ENCODE measurements around the gene CRHR1.

CRHR1 gene

GRCh38 chr17:45870342-45870974, 86.3 kb downstream of the CRHR1 start:
- Histone ChIP-seq H2BK12ac (ENCODE audit: low read length) (no peak overlapping the region), H3K4me3 (ENCODE audit: low read depth, low read length) (no peak overlapping the region), H3K18ac (ENCODE audit: low read length) (no peak overlapping the region), H3K4ac (ENCODE audit: low read depth, low read length) (no peak overlapping the region), H3K4me2 (ENCODE audit: low read length) (no peak overlapping the region), H3K27me3 (ENCODE audit: insufficient read depth, low read length) (no peaks in the 10 kb centered on the region), H4K12ac (ENCODE audit: low read depth, low read length) (no peak overlapping the region), H2BK5ac (ENCODE audit: low read depth, low read length, poor library complexity) (no peak overlapping the region), H3K4me1 (ENCODE audit: control insufficient read depth in 1 of 2, insufficient read depth in 2 of 2, low read length in 2 of 2) (peaks cover 3 to 4% of the 10 kb centered on the region in 2 experiments), H4K8ac (ENCODE audit: low read depth, low read length) (no peak overlapping the region), H3K79me1 (ENCODE audit: low read length) (no peaks in the 10 kb centered on the region), H3K9ac (ENCODE audit: low read length) (no peak overlapping the region), H3K36me3 (ENCODE audit: control insufficient read depth in 1 of 2, insufficient read depth in 2 of 2, low read length in 2 of 2) (no peaks in the 10 kb centered on the region), H2AK5ac (ENCODE audit: low read length) (no peak overlapping the region), H2BK120ac (ENCODE audit: insufficient read depth, low read length, poor library complexity) (no peak overlapping the region), H3K23ac (ENCODE audit: low read length) (no peak overlapping the region), H3K9me3 (ENCODE audit: insufficient read depth, low read depth, low read length) (no peaks in the 10 kb centered on the region), H3K27ac (ENCODE audit: low read depth, low read length) (no peak overlapping the region), H4K91ac (ENCODE audit: low read depth, low read length) (no peak overlapping the region), H2AFZ (ENCODE audit: insufficient read depth, low read length, poor library complexity) (no peak overlapping the region), H3K79me2 (ENCODE audit: control insufficient read depth, insufficient read depth, low read length, poor library complexity) (no peaks in the 10 kb centered on the region), H3K14ac (ENCODE audit: low read length) (no peak overlapping the region)
- no CpG with 5 or more reads among the region's 4 CpGs for WGBS (ENCODE audit: extremely low coverage, insufficient coverage, insufficient read length)
- DNase-seq, result no peak

GRCh38 chr17:45871718-45872117, 87.6 kb downstream of the CRHR1 start:
- Histone ChIP-seq H3K18ac (ENCODE audit: low read length) (no peak overlapping the region), H3K4me1 (ENCODE audit: control insufficient read depth in 1 of 2, insufficient read depth in 2 of 2, low read length in 2 of 2) (peaks cover 3 to 4% of the 10 kb centered on the region in 2 experiments), H3K79me1 (ENCODE audit: low read length) (no peaks in the 10 kb centered on the region), H3K27me3 (ENCODE audit: insufficient read depth, low read length) (no peaks in the 10 kb centered on the region), H3K9ac (ENCODE audit: low read length) (no peak overlapping the region), H2BK5ac (ENCODE audit: low read depth, low read length, poor library complexity) (no peak overlapping the region), H3K23ac (ENCODE audit: low read length) (no peak overlapping the region), H4K91ac (ENCODE audit: low read depth, low read length) (no peak overlapping the region), H3K14ac (ENCODE audit: low read length) (no peak overlapping the region), H2BK120ac (ENCODE audit: insufficient read depth, low read length, poor library complexity) (no peak overlapping the region), H2BK12ac (ENCODE audit: low read length) (no peak overlapping the region), H3K9me3 (ENCODE audit: insufficient read depth, low read depth, low read length) (no peaks in the 10 kb centered on the region), H3K4ac (ENCODE audit: low read depth, low read length) (no peak overlapping the region), H4K8ac (ENCODE audit: low read depth, low read length) (no peak overlapping the region), H2AK5ac (ENCODE audit: low read length) (no peak overlapping the region), H2AFZ (ENCODE audit: insufficient read depth, low read length, poor library complexity) (no peak overlapping the region), H3K4me2 (ENCODE audit: low read length) (no peak overlapping the region), H3K27ac (ENCODE audit: low read depth, low read length) (no peak overlapping the region), H3K79me2 (ENCODE audit: control insufficient read depth, insufficient read depth, low read length, poor library complexity) (no peaks in the 10 kb centered on the region), H3K36me3 (ENCODE audit: control insufficient read depth in 1 of 2, insufficient read depth in 2 of 2, low read length in 2 of 2) (no peaks in the 10 kb centered on the region), H3K4me3 (ENCODE audit: low read depth, low read length) (no peak overlapping the region), H4K12ac (ENCODE audit: low read depth, low read length) (no peak overlapping the region)
- WGBS (ENCODE audit: extremely low coverage, insufficient coverage, insufficient read length), result no CpG with 5 or more reads among the region's 5 CpGs
- no peak for DNase-seq

GRCh38 chr17:45873728-45874127, 89.6 kb downstream of the CRHR1 start:
- H2AFZ ChIP-seq (ENCODE audit: insufficient read depth, low read length, poor library complexity), result no peak overlapping the region
- no peak overlapping the region for H2BK120ac ChIP-seq (ENCODE audit: insufficient read depth, low read length, poor library complexity)
- no peaks in the 10 kb centered on the region for H3K79me1 ChIP-seq (ENCODE audit: low read length)
- no peak overlapping the region for H3K4me2 ChIP-seq (ENCODE audit: low read length)
- no peaks in the 10 kb centered on the region for H3K36me3 ChIP-seq (ENCODE audit: control insufficient read depth in 1 of 2, insufficient read depth in 2 of 2, low read length in 2 of 2)
- H4K8ac ChIP-seq (ENCODE audit: low read depth, low read length), result no peak overlapping the region
- H3K27ac ChIP-seq (ENCODE audit: low read depth, low read length), result no peak overlapping the region
- H3K14ac ChIP-seq (ENCODE audit: low read length), result no peak overlapping the region
- no peak overlapping the region for H3K4me3 ChIP-seq (ENCODE audit: low read depth, low read length)
- WGBS (ENCODE audit: extremely low coverage, insufficient coverage, insufficient read length), result no CpG with 5 or more reads among the region's 6 CpGs
- DNase-seq, result no peak
- H3K9me3 ChIP-seq (ENCODE audit: insufficient read depth, low read depth, low read length), result no peaks in the 10 kb centered on the region
- H3K9ac ChIP-seq (ENCODE audit: low read length), result no peak overlapping the region
- no peak overlapping the region for H4K12ac ChIP-seq (ENCODE audit: low read depth, low read length)
- H2BK12ac ChIP-seq (ENCODE audit: low read length), result no peak overlapping the region
- no peak overlapping the region for H4K91ac ChIP-seq (ENCODE audit: low read depth, low read length)
- peaks cover 3 to 4% of the 10 kb centered on the region in 2 experiments for H3K4me1 ChIP-seq (ENCODE audit: control insufficient read depth in 1 of 2, insufficient read depth in 2 of 2, low read length in 2 of 2)
- H3K4ac ChIP-seq (ENCODE audit: low read depth, low read length), result no peak overlapping the region
- no peaks in the 10 kb centered on the region for H3K79me2 ChIP-seq (ENCODE audit: control insufficient read depth, insufficient read depth, low read length, poor library complexity)
- H3K23ac ChIP-seq (ENCODE audit: low read length), result no peak overlapping the region
- H2BK5ac ChIP-seq (ENCODE audit: low read depth, low read length, poor library complexity), result no peak overlapping the region
- no peak overlapping the region for H2AK5ac ChIP-seq (ENCODE audit: low read length)
- no peaks in the 10 kb centered on the region for H3K27me3 ChIP-seq (ENCODE audit: insufficient read depth, low read length)
- no peak overlapping the region for H3K18ac ChIP-seq (ENCODE audit: low read length)

- Histone ChIP-seq H2BK5ac (ENCODE audit: low read depth, low read length, poor library complexity) (no peak overlapping the region), H3K79me1 (ENCODE audit: low read length) (no peaks in the 10 kb centered on the region), H3K9ac (ENCODE audit: low read length) (no peak overlapping the region), H2BK120ac (ENCODE audit: insufficient read depth, low read length, poor library complexity) (no peak overlapping the region), H3K27ac (ENCODE audit: low read depth, low read length) (no peak overlapping the region), H3K4me3 (ENCODE audit: low read depth, low read length) (no peak overlapping the region), H3K9me3 (ENCODE audit: insufficient read depth, low read depth, low read length) (no peaks in the 10 kb centered on the region), H4K8ac (ENCODE audit: low read depth, low read length) (no peak overlapping the region), H3K23ac (ENCODE audit: low read length) (no peak overlapping the region), H3K4me1 (ENCODE audit: control insufficient read depth in 1 of 2, insufficient read depth in 2 of 2, low read length in 2 of 2) (peaks cover 3 to 4% of the 10 kb centered on the region in 2 experiments), H2BK12ac (ENCODE audit: low read length) (no peak overlapping the region), H2AK5ac (ENCODE audit: low read length) (no peak overlapping the region), H3K4ac (ENCODE audit: low read depth, low read length) (no peak overlapping the region), H3K18ac (ENCODE audit: low read length) (no peak overlapping the region), H4K12ac (ENCODE audit: low read depth, low read length) (no peak overlapping the region), H3K36me3 (ENCODE audit: control insufficient read depth in 1 of 2, insufficient read depth in 2 of 2, low read length in 2 of 2) (no peaks in the 10 kb centered on the region), H3K4me2 (ENCODE audit: low read length) (no peak overlapping the region), H4K91ac (ENCODE audit: low read depth, low read length) (no peak overlapping the region), H3K27me3 (ENCODE audit: insufficient read depth, low read length) (no peaks in the 10 kb centered on the region), H3K14ac (ENCODE audit: low read length) (no peak overlapping the region), H2AFZ (ENCODE audit: insufficient read depth, low read length, poor library complexity) (no peak overlapping the region), H3K79me2 (ENCODE audit: control insufficient read depth, insufficient read depth, low read length, poor library complexity) (no peaks in the 10 kb centered on the region)
- no CpG with 5 or more reads among the region's 3 CpGs for WGBS (ENCODE audit: extremely low coverage, insufficient coverage, insufficient read length)
- no peak for DNase-seq
Observed at GRCh38 chr17:45874151-45874550, 90.0 kb downstream of the CRHR1 start.

All from trophoblast cell (in vitro differentiated cells and primary cell).